Thoracic aorta (tissue), 2 donors: ENCODE results near the gene NPEPL1. TPM values are rescaled to one million over a fixed set of nuclear protein-coding genes. Genes with fewer than 3 reads are reported as not detected.

Source experiments
- ATAC-seq: fragments of 150-250 bp; one replicate; pipeline ENCODE4 v1.8.0; 2017; ENCODE audit warnings: low read depth; ENCODE audit not compliant: insufficient number of reproducible peaks, low FRiP score
- DNase-seq: peaks from one replicate; pipeline ENCODE4 v3.0.0-alpha.2; 2020; ENCODE audit warnings: low spot score
- H3K27ac ChIP-seq, 2 donors: fragments of 200-600 bp; sonication (generic); 1 replicate in 1 of 2; 2 replicates in 1 of 2; pipeline ENCODE4 v1.5.1; 2016; ENCODE audit warnings: mild to moderate bottlenecking in 2 of 2, moderate library complexity in 2 of 2
- H3K27me3 ChIP-seq: fragments of 200-600 bp; sonication (generic); replicated peaks from 2 replicates; pipeline ENCODE4 v1.6.0; 2016; ENCODE audit warnings: mild to moderate bottlenecking; ENCODE audit not compliant: insufficient read depth
- H3K36me3 ChIP-seq: fragments of 200-600 bp; sonication (generic); one replicate; pipeline ENCODE4 v1.5.1; 2016
- H3K4me1 ChIP-seq, 2 donors: fragments of 200-600 bp; sonication (generic); 1 replicate in 1 of 2; 2 replicates in 1 of 2; pipeline versions ENCODE4 v1.5.1 to v1.6.0; 2016; ENCODE audit warnings: low read depth in 2 of 2, mild to moderate bottlenecking in 1 of 2; ENCODE audit not compliant: control insufficient read depth in 1 of 2
- H3K4me3 ChIP-seq: fragments of 200-600 bp; sonication (generic); 2 replicates; pipeline ENCODE4 v1.5.1; 2016; ENCODE audit warnings: mild to moderate bottlenecking
- H3K9me3 ChIP-seq: fragments of 200-600 bp; sonication (generic); 2 replicates; pipeline ENCODE4 v1.5.1; 2016
- total RNA-seq, 2 donors: library from RNA; depleted of rRNA; stranded (reverse); fragments of >200 nt; gene quantifications; one replicate each; pipeline versions ENCODE4 v1.1.0 to v1.2.3, GENCODE V29; 2016
- TF ChIP-seq, protein P1 (sequence below): fragments of 200-600 bp; sonication (generic); IDR thresholded peaks from one replicate; pipeline ENCODE4 v1.5.1; 2019; ENCODE audit warnings: antibody characterized with exemption

The NPEPL1 gene
- total RNA-seq, 2 donors from 2014 or later = 47.1 to 59.4 TPM

DNA sequence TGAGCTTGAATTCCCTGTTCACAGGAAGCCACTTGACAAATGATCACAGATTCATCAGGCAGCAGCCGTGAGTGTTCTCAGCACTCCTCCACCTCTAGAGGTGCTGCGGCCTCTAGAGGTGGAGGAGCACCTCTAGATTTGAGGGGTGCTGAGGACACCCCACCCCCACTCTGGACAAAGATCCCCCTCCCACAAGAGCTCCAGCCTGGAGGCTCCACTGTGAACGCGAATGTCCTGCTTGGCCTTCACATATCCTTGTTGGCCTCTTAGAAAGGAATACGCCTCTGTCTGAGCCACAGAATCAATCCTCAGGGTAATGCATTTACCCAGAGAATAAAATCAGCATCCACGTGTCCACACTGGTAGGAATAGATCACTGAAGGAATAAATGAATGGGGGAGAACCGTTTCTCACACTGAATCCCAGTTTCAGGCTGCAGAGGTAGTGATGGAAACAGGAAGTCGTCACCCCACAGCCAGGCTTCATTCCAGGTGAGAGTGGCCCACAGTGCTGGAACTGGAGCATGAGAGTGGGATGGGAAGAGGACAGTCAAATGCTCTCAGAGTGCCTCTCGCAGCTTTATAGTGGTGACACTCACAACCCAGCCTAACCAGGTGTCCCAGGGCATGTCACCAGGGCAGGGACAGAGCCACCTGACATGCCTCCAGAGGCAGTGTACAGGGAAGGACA is 16.6 kb downstream of the NPEPL1 start:
- TF ChIP-seq, protein P1, sequence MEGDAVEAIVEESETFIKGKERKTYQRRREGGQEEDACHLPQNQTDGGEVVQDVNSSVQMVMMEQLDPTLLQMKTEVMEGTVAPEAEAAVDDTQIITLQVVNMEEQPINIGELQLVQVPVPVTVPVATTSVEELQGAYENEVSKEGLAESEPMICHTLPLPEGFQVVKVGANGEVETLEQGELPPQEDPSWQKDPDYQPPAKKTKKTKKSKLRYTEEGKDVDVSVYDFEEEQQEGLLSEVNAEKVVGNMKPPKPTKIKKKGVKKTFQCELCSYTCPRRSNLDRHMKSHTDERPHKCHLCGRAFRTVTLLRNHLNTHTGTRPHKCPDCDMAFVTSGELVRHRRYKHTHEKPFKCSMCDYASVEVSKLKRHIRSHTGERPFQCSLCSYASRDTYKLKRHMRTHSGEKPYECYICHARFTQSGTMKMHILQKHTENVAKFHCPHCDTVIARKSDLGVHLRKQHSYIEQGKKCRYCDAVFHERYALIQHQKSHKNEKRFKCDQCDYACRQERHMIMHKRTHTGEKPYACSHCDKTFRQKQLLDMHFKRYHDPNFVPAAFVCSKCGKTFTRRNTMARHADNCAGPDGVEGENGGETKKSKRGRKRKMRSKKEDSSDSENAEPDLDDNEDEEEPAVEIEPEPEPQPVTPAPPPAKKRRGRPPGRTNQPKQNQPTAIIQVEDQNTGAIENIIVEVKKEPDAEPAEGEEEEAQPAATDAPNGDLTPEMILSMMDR = no peak
- Histone ChIP-seq H3K9me3 (no peaks in the 10 kb centered on the region), H3K27ac (no peak overlapping the region), H3K27me3 (no peaks in the 10 kb centered on the region), H3K36me3 (peaks cover 4% of the 10 kb centered on the region), H3K4me3 (no peak overlapping the region), H3K4me1 (no peaks in the 10 kb centered on the region)
- DNase-seq (no peak), ATAC-seq (no peak)

- Histone ChIP-seq H3K4me3 (no peak overlapping the region), H3K9me3 (no peaks in the 10 kb centered on the region), H3K4me1 (no peaks in the 10 kb centered on the region), H3K36me3 (peaks cover 4% of the 10 kb centered on the region), H3K27ac (no peak overlapping the region), H3K27me3 (no peaks in the 10 kb centered on the region)
- no peak for DNase-seq
- ATAC-seq = no peak
- TF ChIP-seq, protein P1 = no peak
Measured at GRCh38 chr20:58709703-58710039, 17.1 kb downstream of the NPEPL1 start.

- Histone ChIP-seq H3K4me1 (no peaks in the 10 kb centered on the region), H3K4me3 (no peak overlapping the region), H3K27ac (no peak overlapping the region), H3K27me3 (no peaks in the 10 kb centered on the region), H3K36me3 (peaks cover 4% of the 10 kb centered on the region), H3K9me3 (no peaks in the 10 kb centered on the region)
- TF ChIP-seq, protein P1 = no peak
- no peak for DNase-seq
- ATAC-seq = no peak
Measured at GRCh38 chr20:58710481-58711265, 18.1 kb downstream of the NPEPL1 start.

DNA sequence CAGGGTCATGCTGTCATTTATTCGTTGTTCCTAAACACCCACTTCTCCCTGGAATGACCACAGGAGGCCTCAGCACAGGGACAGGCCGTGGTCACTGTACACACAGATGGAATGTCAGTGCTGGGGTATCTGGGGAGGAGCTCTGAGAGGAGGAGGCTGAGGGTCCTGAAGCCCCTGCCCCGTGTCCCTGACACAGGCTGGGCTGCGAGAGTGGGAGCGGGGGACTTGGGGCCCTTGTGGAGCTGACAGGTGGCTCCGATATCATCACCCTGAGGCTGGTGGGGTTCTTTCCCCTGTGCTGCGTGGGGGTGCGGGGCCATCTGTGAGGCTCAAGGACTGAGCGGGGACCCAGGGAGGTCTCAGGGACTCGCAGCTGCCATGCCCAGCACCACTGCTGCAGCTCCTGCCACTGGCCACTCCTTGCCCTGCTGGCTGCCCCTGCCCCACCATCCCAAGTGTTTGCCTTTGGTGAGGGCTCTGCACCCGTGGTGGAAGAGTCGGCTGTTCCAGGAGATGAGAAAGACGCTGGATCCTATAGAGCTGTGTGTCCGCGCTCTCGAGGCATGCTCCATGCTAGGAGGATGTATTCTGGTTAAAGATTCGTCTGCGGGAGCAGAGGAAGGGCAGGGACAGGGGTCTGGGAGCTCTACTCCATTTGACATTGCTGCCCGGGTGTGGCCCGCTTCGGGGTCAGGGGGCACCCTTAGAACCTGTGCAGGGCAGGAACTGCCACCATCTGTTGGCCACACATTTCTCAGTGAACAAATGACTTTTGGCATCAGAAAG is 18.9 kb downstream of the NPEPL1 start:
- no peak for DNase-seq
- ATAC-seq = no peak

More for the DNA sequence above, 18.9 kb downstream of the NPEPL1 start:
- Histone ChIP-seq H3K36me3 (peaks cover 4% of the 10 kb centered on the region), H3K9me3 (no peaks in the 10 kb centered on the region), H3K27ac (no peak overlapping the region), H3K4me3 (no peak overlapping the region), H3K4me1 (no peaks in the 10 kb centered on the region), H3K27me3 (no peaks in the 10 kb centered on the region)
- TF ChIP-seq, protein P1 = no peak
